ENCODE data around the gene ITGA1.
A peak's percentile ranks its signal among the peaks of the same experiment; 100 is the strongest.
"Not testable (repeated sequence)": the region's sequence is repeated elsewhere in the genome, so short reads cannot be mapped to it uniquely, and the experiment has no call there.

The ITGA1 gene

GRCh38 chr5:52807723-52808122 is 20.0 kb downstream of the ITGA1 start:
- Mint-ChIP-seq H3K4me1 (peaks cover 11% of the 10 kb centered on the region), H3K9me3 (no peaks in the 10 kb centered on the region), H3K4me3 (no peak overlapping the region), H3K27me3 (no peaks in the 10 kb centered on the region), H3K36me3 (ENCODE audit: insufficient read depth) (peaks cover 8% of the 10 kb centered on the region), H3K27ac (ENCODE audit: low read depth) (no peak overlapping the region)
- ATAC-seq (replicated peaks; ENCODE audit: extremely low read depth, poor library complexity, severe bottlenecking) (no peak), DNase-seq (ENCODE audit: low spot score in 2 of 2) (no peak)

- Mint-ChIP-seq H3K4me1 (peaks cover 6% of the 10 kb centered on the region), H3K36me3 (ENCODE audit: insufficient read depth) (peaks cover 7% of the 10 kb centered on the region), H3K9me3 (no peaks in the 10 kb centered on the region), H3K27ac (ENCODE audit: low read depth) (no peak overlapping the region), H3K4me3 (no peak overlapping the region), H3K27me3 (no peaks in the 10 kb centered on the region)
- DNase-seq (ENCODE audit: low spot score in 2 of 2) (no peak), ATAC-seq (replicated peaks; ENCODE audit: extremely low read depth, poor library complexity, severe bottlenecking) (no peak)
These were observed 20.7 kb downstream of the ITGA1 start for GRCh38 chr5:52808316-52808901.

DNA sequence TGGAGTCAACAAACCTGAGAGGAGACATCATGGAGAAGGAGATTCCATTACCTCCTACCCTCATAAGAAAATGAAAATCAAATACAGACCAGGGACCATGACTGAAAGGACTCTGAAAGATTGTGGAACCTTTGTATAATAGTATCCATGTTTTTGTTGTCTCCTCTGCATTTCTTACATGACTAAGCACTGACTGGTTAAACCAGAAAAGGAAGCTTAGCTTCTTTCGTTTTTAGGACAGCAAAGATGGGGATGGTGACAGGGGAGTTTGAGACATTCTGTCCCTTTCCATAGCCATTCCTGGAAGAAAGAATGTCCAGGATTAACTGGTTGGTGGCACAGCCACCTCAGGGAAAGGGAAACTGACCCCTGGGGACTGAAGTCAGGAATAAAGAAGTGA is 22.2 kb downstream of the ITGA1 start:
- Mint-ChIP-seq H3K4me3 (no peak overlapping the region), H3K27me3 (no peaks in the 10 kb centered on the region), H3K36me3 (ENCODE audit: insufficient read depth) (peaks cover 6% of the 10 kb centered on the region), H3K4me1 (no peaks in the 10 kb centered on the region), H3K9me3 (no peaks in the 10 kb centered on the region), H3K27ac (ENCODE audit: low read depth) (no peak overlapping the region)
- DNase-seq (ENCODE audit: low spot score in 2 of 2) = no peak
- no peak for ATAC-seq (replicated peaks; ENCODE audit: extremely low read depth, poor library complexity, severe bottlenecking)

DNA sequence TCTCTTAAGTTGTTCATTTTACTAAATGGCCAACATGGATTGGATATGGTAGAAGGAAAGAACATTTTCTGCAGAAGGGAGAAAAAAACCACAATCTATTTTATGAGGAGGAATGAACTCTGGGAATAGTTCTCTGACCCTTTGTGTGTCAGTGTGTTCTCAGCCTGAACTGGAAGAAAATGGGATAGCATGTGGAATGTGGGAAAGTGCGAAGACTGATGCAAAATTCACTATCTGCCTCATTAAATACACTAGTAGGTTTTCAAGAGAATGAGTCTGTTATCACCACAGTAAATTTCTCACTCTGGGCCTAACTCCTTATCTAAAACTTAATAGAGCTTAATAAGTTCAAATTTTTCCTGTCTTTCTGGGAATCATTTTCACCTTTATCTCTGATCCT is 22.7 kb downstream of the ITGA1 start:
- no peaks in the 10 kb centered on the region for H3K27me3 Mint-ChIP-seq
- peaks cover 2% of the 10 kb centered on the region for H3K36me3 Mint-ChIP-seq (ENCODE audit: insufficient read depth)
- H3K4me1 Mint-ChIP-seq = no peaks in the 10 kb centered on the region
- H3K9me3 Mint-ChIP-seq = no peaks in the 10 kb centered on the region
- H3K4me3 Mint-ChIP-seq = no peak overlapping the region
- no peak for DNase-seq (ENCODE audit: low spot score in 2 of 2)
- H3K27ac Mint-ChIP-seq (ENCODE audit: low read depth) = no peak overlapping the region
- no peak for ATAC-seq (replicated peaks; ENCODE audit: extremely low read depth, poor library complexity, severe bottlenecking)

- Mint-ChIP-seq H3K27ac (ENCODE audit: low read depth) (no peak overlapping the region), H3K4me1 (no peaks in the 10 kb centered on the region), H3K27me3 (no peaks in the 10 kb centered on the region), H3K9me3 (no peaks in the 10 kb centered on the region), H3K4me3 (no peak overlapping the region), H3K36me3 (ENCODE audit: insufficient read depth) (no peaks in the 10 kb centered on the region)
- DNase-seq (ENCODE audit: low spot score in 2 of 2) (no peak), ATAC-seq (replicated peaks; ENCODE audit: extremely low read depth, poor library complexity, severe bottlenecking) (no peak)
These were observed 23.5 kb downstream of the ITGA1 start for GRCh38 chr5:52811067-52811749.

GRCh38 chr5:52814352-52815148 is 26.8 kb downstream of the ITGA1 start:
- no peak for ATAC-seq (replicated peaks; ENCODE audit: extremely low read depth, poor library complexity, severe bottlenecking)
- Mint-ChIP-seq H3K4me3 (no peak overlapping the region), H3K27me3 (no peaks in the 10 kb centered on the region), H3K9me3 (no peaks in the 10 kb centered on the region), H3K27ac (ENCODE audit: low read depth) (no peak overlapping the region), H3K4me1 (no peaks in the 10 kb centered on the region), H3K36me3 (ENCODE audit: insufficient read depth) (no peaks in the 10 kb centered on the region)
- no peak for DNase-seq (ENCODE audit: low spot score in 2 of 2)

DNA sequence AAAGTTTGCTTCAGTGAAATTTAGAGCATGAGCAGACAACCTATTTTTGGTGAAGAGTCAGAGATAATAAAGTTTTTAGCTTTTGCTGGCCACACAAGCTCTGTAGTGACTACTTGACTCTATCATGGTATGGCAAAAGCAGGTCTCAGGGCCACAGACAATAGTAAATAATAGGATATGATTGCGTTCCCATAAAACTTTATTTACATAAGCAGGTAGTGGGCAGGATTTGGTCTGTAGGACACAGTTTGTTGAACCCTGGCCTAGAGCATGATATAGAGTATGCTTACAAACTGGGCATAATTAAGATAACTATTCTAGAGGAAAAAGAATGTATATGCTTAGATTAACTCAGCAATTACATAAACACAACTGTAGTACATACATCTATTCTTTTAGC is 30.1 kb downstream of the ITGA1 start:
- no peak for ATAC-seq (replicated peaks; ENCODE audit: extremely low read depth, poor library complexity, severe bottlenecking)
- no peaks in the 10 kb centered on the region for H3K9me3 Mint-ChIP-seq
- no peaks in the 10 kb centered on the region for H3K36me3 Mint-ChIP-seq (ENCODE audit: insufficient read depth)
- H3K4me1 Mint-ChIP-seq = no peaks in the 10 kb centered on the region
- no peak for DNase-seq (ENCODE audit: low spot score in 2 of 2)
- H3K4me3 Mint-ChIP-seq = no peak overlapping the region
- no peaks in the 10 kb centered on the region for H3K27me3 Mint-ChIP-seq
- no peak overlapping the region for H3K27ac Mint-ChIP-seq (ENCODE audit: low read depth)

DNA sequence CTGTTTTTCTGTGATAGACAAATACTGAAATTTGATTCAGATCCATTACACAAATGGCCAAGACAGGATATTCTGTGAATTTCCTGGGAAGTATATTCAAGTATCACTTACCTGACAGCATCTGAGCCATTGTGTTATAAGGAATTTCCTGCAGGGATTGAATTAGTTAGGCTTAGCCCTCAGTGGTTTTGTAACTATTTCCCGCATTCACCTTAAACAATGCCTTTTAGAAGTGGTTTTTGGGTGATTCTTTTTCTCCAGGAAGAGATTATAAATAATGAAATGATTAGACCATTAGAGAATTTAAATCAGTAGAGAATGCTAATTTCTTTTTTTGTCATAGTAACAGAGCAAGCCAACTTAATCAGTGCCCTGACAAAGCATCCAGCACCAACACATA is 30.6 kb downstream of the ITGA1 start:
- Mint-ChIP-seq H3K9me3 (no peaks in the 10 kb centered on the region), H3K27ac (ENCODE audit: low read depth) (no peak overlapping the region), H3K27me3 (no peaks in the 10 kb centered on the region), H3K4me1 (no peaks in the 10 kb centered on the region), H3K4me3 (no peak overlapping the region), H3K36me3 (ENCODE audit: insufficient read depth) (no peaks in the 10 kb centered on the region)
- no peak for ATAC-seq (replicated peaks; ENCODE audit: extremely low read depth, poor library complexity, severe bottlenecking)
- DNase-seq (ENCODE audit: low spot score in 2 of 2) = no peak

DNA sequence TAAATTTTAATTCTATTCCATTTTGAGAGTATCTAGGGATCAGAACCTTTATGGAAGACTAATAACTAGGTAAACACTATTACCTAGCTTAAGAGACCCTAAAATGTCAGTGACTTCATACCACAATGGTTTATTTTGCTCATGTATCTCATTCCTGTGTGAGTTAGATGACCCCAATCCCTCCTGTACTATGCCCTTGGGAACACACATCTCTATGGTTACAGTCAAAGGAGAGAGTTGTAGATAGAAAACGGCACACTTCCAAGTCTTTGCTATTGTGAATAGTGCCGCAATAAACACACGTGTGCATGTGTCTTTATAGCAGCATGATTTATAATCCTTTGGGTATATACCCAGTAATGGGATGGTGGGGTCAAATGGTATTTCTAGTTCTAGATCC is 31.1 kb downstream of the ITGA1 start:
- DNase-seq (ENCODE audit: low spot score in 2 of 2); H3K4me3 Mint-ChIP-seq; H3K9me3 Mint-ChIP-seq; H3K27me3 Mint-ChIP-seq; ATAC-seq (replicated peaks; ENCODE audit: extremely low read depth, poor library complexity, severe bottlenecking); H3K4me1 Mint-ChIP-seq; H3K36me3 Mint-ChIP-seq (ENCODE audit: insufficient read depth); H3K27ac Mint-ChIP-seq (ENCODE audit: low read depth): not testable (repeated sequence)

DNA sequence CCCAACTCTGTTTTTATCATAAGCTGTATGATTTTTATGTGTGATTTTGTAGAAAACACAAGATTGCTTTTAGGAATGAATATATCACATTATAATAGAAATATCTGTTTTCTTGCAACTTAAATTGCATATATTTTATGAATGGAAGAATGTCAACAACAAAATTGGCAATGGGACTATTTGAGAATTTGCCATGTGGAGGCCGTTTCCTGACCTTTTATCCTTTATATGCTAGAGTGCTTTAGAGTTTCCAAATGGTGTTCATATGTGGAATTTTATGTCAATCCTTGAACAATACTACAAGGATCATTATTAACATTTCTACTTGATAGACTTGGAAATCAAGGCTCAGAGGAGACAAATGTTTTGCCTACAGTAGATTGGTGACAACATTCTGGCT is 34.2 kb downstream of the ITGA1 start:
- H3K36me3 Mint-ChIP-seq (ENCODE audit: insufficient read depth) = no peaks in the 10 kb centered on the region
- H3K9me3 Mint-ChIP-seq = no peaks in the 10 kb centered on the region
- peaks cover 9% of the 10 kb centered on the region for H3K4me1 Mint-ChIP-seq
- no peaks in the 10 kb centered on the region for H3K27me3 Mint-ChIP-seq
- DNase-seq (ENCODE audit: low spot score in 2 of 2) = no peak
- no peak overlapping the region for H3K4me3 Mint-ChIP-seq
- no peak for ATAC-seq (replicated peaks; ENCODE audit: extremely low read depth, poor library complexity, severe bottlenecking)
- H3K27ac Mint-ChIP-seq (ENCODE audit: low read depth) = no peak overlapping the region

GRCh38 chr5:52822437-52822836 is 34.7 kb downstream of the ITGA1 start:
- no peak for DNase-seq (ENCODE audit: low spot score in 2 of 2)
- no peak overlapping the region for H3K27ac Mint-ChIP-seq (ENCODE audit: low read depth)
- ATAC-seq (replicated peaks; ENCODE audit: extremely low read depth, poor library complexity, severe bottlenecking) = no peak
- no peaks in the 10 kb centered on the region for H3K27me3 Mint-ChIP-seq
- no peaks in the 10 kb centered on the region for H3K36me3 Mint-ChIP-seq (ENCODE audit: insufficient read depth)
- H3K4me1 Mint-ChIP-seq = peaks cover 9% of the 10 kb centered on the region
- no peaks in the 10 kb centered on the region for H3K9me3 Mint-ChIP-seq
- no peak overlapping the region for H3K4me3 Mint-ChIP-seq

DNA sequence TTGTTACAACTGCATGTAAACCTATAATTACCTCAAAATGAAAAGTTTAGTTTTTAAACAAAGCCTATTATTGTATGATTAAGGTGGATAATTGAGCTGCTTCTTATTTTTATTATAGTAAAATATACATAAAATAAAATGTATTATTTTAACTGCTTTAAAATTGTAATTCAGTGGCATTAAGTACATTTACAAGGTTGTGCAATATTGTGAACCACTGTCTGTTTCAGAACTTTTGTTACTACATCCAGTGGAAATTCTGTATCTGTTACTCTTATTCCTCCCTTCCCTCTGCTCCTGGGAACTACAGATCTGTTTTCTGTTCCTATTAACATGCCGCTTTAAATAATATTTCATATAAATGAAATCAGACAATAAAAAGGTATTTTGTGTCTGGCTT is 37.1 kb downstream of the ITGA1 start:
- H3K9me3 Mint-ChIP-seq = no peaks in the 10 kb centered on the region
- H3K27me3 Mint-ChIP-seq = no peaks in the 10 kb centered on the region
- H3K4me1 Mint-ChIP-seq = peaks cover 9% of the 10 kb centered on the region
- H3K27ac Mint-ChIP-seq (ENCODE audit: low read depth) = no peak overlapping the region
- ATAC-seq (replicated peaks; ENCODE audit: extremely low read depth, poor library complexity, severe bottlenecking) (no peak), DNase-seq (ENCODE audit: low spot score in 2 of 2) (no peak)
- no peak overlapping the region for H3K4me3 Mint-ChIP-seq
- H3K36me3 Mint-ChIP-seq (ENCODE audit: insufficient read depth) = no peaks in the 10 kb centered on the region

DNA sequence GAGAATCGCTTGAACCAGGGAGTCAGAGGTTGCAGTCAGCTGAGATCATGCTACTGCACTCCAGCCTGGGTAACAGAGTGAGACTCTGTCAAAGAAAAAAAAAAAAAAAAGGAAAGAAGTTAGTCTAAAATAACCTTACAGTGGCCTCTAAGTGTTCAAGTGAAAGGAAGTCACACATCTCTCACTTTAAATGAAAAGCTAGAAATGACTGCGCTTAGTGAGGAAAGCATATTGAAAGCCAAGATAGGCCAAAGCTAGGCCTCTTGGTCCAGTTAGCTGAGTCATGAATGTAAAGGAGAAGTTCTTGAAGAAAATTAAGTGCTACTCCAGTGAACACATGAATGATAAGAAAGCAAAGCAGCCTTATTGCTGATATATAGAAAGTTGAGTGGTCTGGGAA is 38.1 kb downstream of the ITGA1 start:
- Mint-ChIP-seq H3K36me3 (ENCODE audit: insufficient read depth) (no peaks in the 10 kb centered on the region), H3K4me1 (peaks cover 9% of the 10 kb centered on the region), H3K4me3 (no peak overlapping the region), H3K9me3 (no peaks in the 10 kb centered on the region), H3K27me3 (no peaks in the 10 kb centered on the region), H3K27ac (ENCODE audit: low read depth) (no peak overlapping the region)
- ATAC-seq (replicated peaks; ENCODE audit: extremely low read depth, poor library complexity, severe bottlenecking) (peak; percentile 76), DNase-seq (ENCODE audit: low spot score in 2 of 2) (no peak)
